HEK293T (cell line): ENCODE results near the gene NACA2.
A peak's percentile ranks its signal among the peaks of the same experiment; 100 is the strongest.
"Not testable (repeated sequence)": the region's sequence is repeated elsewhere in the genome, so short reads cannot be mapped to it uniquely, and the experiment has no call there.

Experiments
- CTCF ChIA-PET: fragments of 350-600 bp; formaldehyde crosslinking; extraction: SDS; loops from one replicate; lab custom pipeline; 2021; ENCODE audit warnings: antibody characterized with exemption, inconsistent platforms; lab: Yijun Ruan, JAX
- POLR2A ChIA-PET: fragments of 350-600 bp; formaldehyde crosslinking; extraction: SDS; loops from one replicate; lab custom pipeline; 2020; ENCODE audit warnings: antibody characterized with exemption, inconsistent platforms; lab: Yijun Ruan, JAX
- DNase-seq: peaks from one replicate; pipeline ENCODE4 v3.0.0; 2012; ENCODE audit warnings: mixed read lengths; ENCODE audit errors: extremely low spot score
- ARNT ChIP-seq: fragments of 450-650 bp; IDR thresholded peaks from 2 replicates; pipeline ENCODE4 v1.6.1; 2017; ENCODE audit warnings: mild to moderate bottlenecking
- BHLHE40 ChIP-seq: fragments of 450-650 bp; IDR thresholded peaks from 2 replicates; pipeline ENCODE4 v1.6.1; 2016; ENCODE audit warnings: mild to moderate bottlenecking, moderate library complexity, borderline replicate concordance
- CTBP1 ChIP-seq: fragments of 450-650 bp; IDR thresholded peaks from 2 replicates; pipeline ENCODE4 v1.6.1; 2016; ENCODE audit warnings: borderline replicate concordance
- ELF4 ChIP-seq: fragments of 450-650 bp; IDR thresholded peaks from 2 replicates; pipeline ENCODE4 v1.6.1; 2017; ENCODE audit warnings: antibody characterized with exemption
- FOXA1 ChIP-seq: fragments of 450-650 bp; IDR thresholded peaks from 2 replicates; pipeline ENCODE4 v1.6.1; 2016; ENCODE audit warnings: mild to moderate bottlenecking
- FOXK2 ChIP-seq: fragments of 450-650 bp; IDR thresholded peaks from 2 replicates; pipeline ENCODE4 v1.6.1; 2016; ENCODE audit warnings: mild to moderate bottlenecking
- FOXM1 ChIP-seq: fragments of 450-650 bp; IDR thresholded peaks from 2 replicates; pipeline ENCODE4 v1.6.1; 2017; ENCODE audit warnings: mild to moderate bottlenecking, borderline replicate concordance
- HDGF ChIP-seq: fragments of 450-650 bp; IDR thresholded peaks from 2 replicates; pipeline ENCODE4 v1.6.1; 2017; ENCODE audit warnings: antibody characterized with exemption, borderline replicate concordance
- L3MBTL2 ChIP-seq: fragments of 450-650 bp; conservative IDR thresholded peaks from 2 replicates; pipeline ENCODE4 v1.6.1; 2016; ENCODE audit warnings: mild to moderate bottlenecking
- LEF1 ChIP-seq: fragments of 450-650 bp; IDR thresholded peaks from 2 replicates; pipeline ENCODE4 v1.6.1; 2017; ENCODE audit warnings: mild to moderate bottlenecking, borderline replicate concordance
- NFRKB ChIP-seq: fragments of 450-650 bp; IDR thresholded peaks from 2 replicates; pipeline ENCODE4 v1.6.1; 2016; ENCODE audit warnings: mild to moderate bottlenecking, moderate library complexity
- PKNOX1 ChIP-seq: fragments of 450-650 bp; IDR thresholded peaks from 2 replicates; pipeline ENCODE4 v1.6.1; 2016
- SP1 ChIP-seq: fragments of 450-650 bp; IDR thresholded peaks from 2 replicates; pipeline ENCODE4 v1.6.1; 2017
- SUZ12 ChIP-seq: fragments of 450-650 bp; IDR thresholded peaks from 2 replicates; pipeline ENCODE4 v1.6.1; 2016; ENCODE audit warnings: mild to moderate bottlenecking
- TARDBP ChIP-seq: fragments of 450-650 bp; IDR thresholded peaks from 2 replicates; pipeline ENCODE4 v1.6.1; 2016
- ZNF384 ChIP-seq: fragments of 450-650 bp; IDR thresholded peaks from 2 replicates; pipeline ENCODE4 v1.6.1; 2016

NACA2 gene

GRCh38 chr17:61579347-61579746 lies 11.7 kb downstream of the NACA2 start:
- ChIA-PET POLR2A (no interaction called here), CTCF (no interaction called here)
- no peak for DNase-seq
- TF ChIP-seq ELF4 (no peak), BHLHE40 (no peak), FOXK2 (no peak), PKNOX1 (no peak), HDGF (no peak)

GRCh38 chr17:61578645-61579044 lies 12.4 kb downstream of the NACA2 start:
- POLR2A ChIA-PET, result no interaction called here
- TF ChIP-seq FOXA1 (no peak), NFRKB (no peak), FOXK2 (no peak), ZNF384 (no peak), L3MBTL2 (no peak), PKNOX1 (no peak), HDGF (no peak), SP1 (no peak), ARNT (no peak), TARDBP (no peak), CTBP1 (no peak), BHLHE40 (no peak), SUZ12 (no peak), ELF4 (no peak), FOXM1 (no peak), LEF1 (no peak)
- DNase-seq, result no peak
- CTCF ChIA-PET, result no interaction called here

- DNase-seq, result no peak
- POLR2A ChIA-PET, result no interaction called here
- TF ChIP-seq CTBP1, result no peak
- TF ChIP-seq ARNT, result no peak
- no peak for TF ChIP-seq FOXM1
- no peak for TF ChIP-seq FOXA1
- TF ChIP-seq ELF4, result no peak
- no peak for TF ChIP-seq TARDBP
- no peak for TF ChIP-seq L3MBTL2
- TF ChIP-seq SUZ12, result no peak
- TF ChIP-seq PKNOX1, result no peak
- no peak for TF ChIP-seq LEF1
- TF ChIP-seq SP1, result no peak
- TF ChIP-seq ZNF384, result no peak
- no peak for TF ChIP-seq NFRKB
- no peak for TF ChIP-seq FOXK2
- CTCF ChIA-PET, result interaction anchor here (0.6 to 1.2 kb wide), 3 partner anchors 35 to 164 kb away, joined by 3 to 4 read pairs (median 4); no protein-coding TSS in a partner anchor
Observed at GRCh38 chr17:61575983-61576382, 15.0 kb downstream of the NACA2 start.

GRCh38 chr17:61575352-61575975 lies 15.6 kb downstream of the NACA2 start:
- no peak for DNase-seq
- POLR2A ChIA-PET, result no interaction called here
- TF ChIP-seq NFRKB, result no peak
- TF ChIP-seq TARDBP, result no peak
- no peak for TF ChIP-seq SUZ12
- TF ChIP-seq ELF4, result no peak
- TF ChIP-seq FOXA1, result no peak
- no peak for TF ChIP-seq ARNT
- no peak for TF ChIP-seq CTBP1
- no peak for TF ChIP-seq LEF1
- TF ChIP-seq FOXM1, result no peak
- TF ChIP-seq FOXK2, result no peak
- TF ChIP-seq BHLHE40, result no peak
- no peak for TF ChIP-seq L3MBTL2
- TF ChIP-seq HDGF, result no peak
- no peak for TF ChIP-seq ZNF384
- no peak for TF ChIP-seq SP1
- TF ChIP-seq PKNOX1, result no peak
- CTCF ChIA-PET, result interaction anchor here (0.6 to 2.6 kb wide), 4 partner anchors 35 to 163 kb away, joined by 3 to 23 read pairs (median 5); no protein-coding TSS in a partner anchor

- DNase-seq, result peak; percentile 69
- POLR2A ChIA-PET, result interaction anchor here (0.8 kb wide), 1 partner anchor 32 kb away, joined by 3 read pairs; no protein-coding TSS in a partner anchor
- TF ChIP-seq PKNOX1 (peak; percentile 52), NFRKB (no peak), FOXK2 (no peak)
Observed at GRCh38 chr17:61574542-61575351, 16.3 kb downstream of the NACA2 start.

GRCh38 chr17:61572547-61572946 lies 18.5 kb downstream of the NACA2 start:
- CTCF ChIA-PET, DNase-seq, POLR2A ChIA-PET: not testable (repeated sequence)

More at GRCh38 chr17:61574542-61575351, 16.3 kb downstream of the NACA2 start:
- CTCF ChIA-PET, result interaction anchor here (0.7 to 2.6 kb wide), 5 partner anchors 9 to 500 kb away, joined by 3 to 23 read pairs (median 3); no protein-coding TSS in a partner anchor
